Hepatocyte (in vitro differentiated cells): ENCODE results near the gene KRT27. TPM values are rescaled to one million over a fixed set of nuclear protein-coding genes. Genes with fewer than 3 reads are reported as not detected.

Source experiments
- DNase-seq: peaks from one replicate; pipeline ENCODE4 v3.0.0-alpha.2; 2016; ENCODE audit warnings: low spot score
- H2AFZ ChIP-seq: fragments of 200-600 bp; sonication (generic); 2 replicates; pipeline ENCODE4 v1.6.0; 2016; ENCODE audit warnings: antibody characterized with exemption, mild to moderate bottlenecking
- H3K27ac ChIP-seq: fragments of 200-600 bp; sonication (generic); 2 replicates; pipeline ENCODE4 v1.5.1; 2016; ENCODE audit warnings: mild to moderate bottlenecking
- H3K27me3 ChIP-seq: fragments of 200-600 bp; sonication (generic); 2 replicates; pipeline ENCODE4 v1.6.1; 2016
- H3K36me3 ChIP-seq: fragments of 200-600 bp; sonication (generic); replicated peaks from 2 replicates; pipeline ENCODE4 v1.5.1; 2016; ENCODE audit warnings: low read depth; ENCODE audit not compliant: insufficient read depth
- H3K4me1 ChIP-seq: fragments of 200-600 bp; sonication (generic); 2 replicates; pipeline ENCODE4 v1.5.1; 2016; ENCODE audit warnings: mild to moderate bottlenecking, moderate library complexity; ENCODE audit not compliant: insufficient read depth
- H3K4me2 ChIP-seq: fragments of 200-600 bp; sonication (generic); 2 replicates; pipeline ENCODE4 v1.6.0; 2016
- H3K4me3 ChIP-seq: fragments of 200-600 bp; sonication (generic); 2 replicates; pipeline ENCODE4 v1.5.1; 2016; ENCODE audit warnings: mild to moderate bottlenecking
- H3K79me2 ChIP-seq: fragments of 200-600 bp; sonication (generic); 2 replicates; pipeline ENCODE4 v1.6.0; 2017; ENCODE audit warnings: mild to moderate bottlenecking
- H3K9me2 ChIP-seq: fragments of 200-600 bp; sonication (generic); replicated peaks from 2 replicates; pipeline ENCODE4 v1.6.0; 2017; ENCODE audit warnings: mild to moderate bottlenecking; ENCODE audit not compliant: insufficient read depth
- H3K9me3 ChIP-seq: fragments of 200-600 bp; sonication (generic); 2 replicates; pipeline ENCODE4 v1.5.1; 2016; ENCODE audit warnings: low read depth, mild to moderate bottlenecking
- H4K20me1 ChIP-seq: fragments of 200-600 bp; sonication (generic); 2 replicates; pipeline ENCODE4 v1.6.0; 2016; ENCODE audit warnings: mild to moderate bottlenecking; ENCODE audit not compliant: insufficient read depth, poor library complexity, severe bottlenecking
- EZH2 ChIP-seq: fragments of 200-600 bp; sonication (generic); IDR thresholded peaks from 2 replicates; pipeline ENCODE4 v1.6.1; 2016; ENCODE audit warnings: antibody characterized with exemption, mild to moderate bottlenecking, borderline replicate concordance
- EZH2phosphoT487 ChIP-seq: fragments of 200-600 bp; sonication (generic); IDR thresholded peaks from one replicate; pipeline ENCODE4 v1.6.1; 2018; ENCODE audit warnings: antibody characterized with exemption, mild to moderate bottlenecking, low read depth, moderate library complexity; ENCODE audit not compliant: unreplicated experiment, severe bottlenecking
- WGBS: methylation state at CpG from one replicate; pipeline ENCODE4 v1.1.6; 2016; ENCODE audit warnings: low lambda C conversion rate; ENCODE audit errors: missing lambda C conversion rate; 5-methylcytosine and 5-hydroxymethylcytosine counted together
- polyA plus RNA-seq: library from polyadenylated mRNA; unstranded; fragments of >200 nt; fragmentation: Nextera tagmentation; extraction: Ambion mirVana; gene quantifications from 2 replicates; pipeline ENCODE4 v1.2.1, GENCODE V29; 2016
- total RNA-seq: library from RNA; depleted of rRNA; stranded (reverse); fragments of >200 nt; gene quantifications from 2 replicates; pipeline ENCODE4 v1.2.3, GENCODE V29; 2014
- TF ChIP-seq, protein P1 (sequence below): fragments of 200-600 bp; sonication (generic); IDR thresholded peaks from 2 replicates; pipeline ENCODE4 v1.5.1; 2016; ENCODE audit warnings: antibody characterized with exemption, mild to moderate bottlenecking; ENCODE audit not compliant: poor library complexity

Gene KRT27
- total and polyA plus RNA-seq, 2 experiments from 2014 or later, result not detected

- no peaks in the 10 kb centered on the region for H3K79me2 ChIP-seq
- WGBS, result 73% methylated on average over 2 of the region's 2 CpGs
- H4K20me1 ChIP-seq, result no peaks in the 10 kb centered on the region
- H2AFZ ChIP-seq, result no peak overlapping the region
- H3K9me3 ChIP-seq, result no peaks in the 10 kb centered on the region
- DNase-seq, result no peak
- peaks cover 41% of the 10 kb centered on the region for H3K27me3 ChIP-seq
- H3K27ac ChIP-seq, result no peak overlapping the region
- TF ChIP-seq EZH2phosphoT487 (no peak), EZH2 (no peak)
- TF ChIP-seq, protein P1, sequence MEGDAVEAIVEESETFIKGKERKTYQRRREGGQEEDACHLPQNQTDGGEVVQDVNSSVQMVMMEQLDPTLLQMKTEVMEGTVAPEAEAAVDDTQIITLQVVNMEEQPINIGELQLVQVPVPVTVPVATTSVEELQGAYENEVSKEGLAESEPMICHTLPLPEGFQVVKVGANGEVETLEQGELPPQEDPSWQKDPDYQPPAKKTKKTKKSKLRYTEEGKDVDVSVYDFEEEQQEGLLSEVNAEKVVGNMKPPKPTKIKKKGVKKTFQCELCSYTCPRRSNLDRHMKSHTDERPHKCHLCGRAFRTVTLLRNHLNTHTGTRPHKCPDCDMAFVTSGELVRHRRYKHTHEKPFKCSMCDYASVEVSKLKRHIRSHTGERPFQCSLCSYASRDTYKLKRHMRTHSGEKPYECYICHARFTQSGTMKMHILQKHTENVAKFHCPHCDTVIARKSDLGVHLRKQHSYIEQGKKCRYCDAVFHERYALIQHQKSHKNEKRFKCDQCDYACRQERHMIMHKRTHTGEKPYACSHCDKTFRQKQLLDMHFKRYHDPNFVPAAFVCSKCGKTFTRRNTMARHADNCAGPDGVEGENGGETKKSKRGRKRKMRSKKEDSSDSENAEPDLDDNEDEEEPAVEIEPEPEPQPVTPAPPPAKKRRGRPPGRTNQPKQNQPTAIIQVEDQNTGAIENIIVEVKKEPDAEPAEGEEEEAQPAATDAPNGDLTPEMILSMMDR, result no peak
- no peaks in the 10 kb centered on the region for H3K9me2 ChIP-seq
- no peaks in the 10 kb centered on the region for H3K36me3 ChIP-seq
- no peak overlapping the region for H3K4me2 ChIP-seq
- H3K4me3 ChIP-seq, result no peak overlapping the region
- H3K4me1 ChIP-seq, result no peaks in the 10 kb centered on the region
Measured at GRCh38 chr17:40809721-40810421, 27.5 kb upstream of the KRT27 start.

GRCh38 chr17:40806131-40806530 is 23.8 kb upstream of the KRT27 start:
- 70% methylated on average over 3 of the region's 3 CpGs for WGBS
- Histone ChIP-seq H3K9me3 (no peaks in the 10 kb centered on the region), H3K9me2 (no peaks in the 10 kb centered on the region), H3K4me2 (no peak overlapping the region), H3K27ac (no peak overlapping the region), H4K20me1 (no peaks in the 10 kb centered on the region), H3K4me1 (no peaks in the 10 kb centered on the region), H3K79me2 (no peaks in the 10 kb centered on the region), H2AFZ (no peak overlapping the region), H3K27me3 (peaks cover 39% of the 10 kb centered on the region), H3K4me3 (no peak overlapping the region), H3K36me3 (no peaks in the 10 kb centered on the region)
- DNase-seq, result no peak
- TF ChIP-seq, protein P1, result no peak
- TF ChIP-seq EZH2, result no peak
- no peak for TF ChIP-seq EZH2phosphoT487

- TF ChIP-seq, protein P1, result peak; percentile 94
- no peak for TF ChIP-seq EZH2
- peaks cover 49% of the 10 kb centered on the region for H3K27me3 ChIP-seq
- H3K4me2 ChIP-seq, result peak overlapping the region; percentile 38
- WGBS, result 14% methylated on average over 13 of the region's 13 CpGs
- no peaks in the 10 kb centered on the region for H3K9me3 ChIP-seq
- H3K4me3 ChIP-seq, result no peak overlapping the region
- H2AFZ ChIP-seq, result no peak overlapping the region
- H3K27ac ChIP-seq, result no peak overlapping the region
- no peaks in the 10 kb centered on the region for H3K36me3 ChIP-seq
- H3K79me2 ChIP-seq, result no peaks in the 10 kb centered on the region
- H3K4me1 ChIP-seq, result no peaks in the 10 kb centered on the region
- no peaks in the 10 kb centered on the region for H4K20me1 ChIP-seq
- no peaks in the 10 kb centered on the region for H3K9me2 ChIP-seq
- peak; percentile 92 for DNase-seq
Measured at GRCh38 chr17:40803617-40804082, 21.3 kb upstream of the KRT27 start.
